Effector memory CD8-positive, alpha-beta T cell (primary cell): ENCODE measurements around the gene GLT8D1.
A peak's percentile ranks its signal among the peaks of the same experiment; 100 is the strongest.
"Not testable (repeated sequence)": the region's sequence is repeated elsewhere in the genome, so short reads cannot be mapped to it uniquely, and the experiment has no call there.

Experiments used
- ATAC-seq: fragments of 150-1000 bp; cut with Tn5 transposase; replicated peaks from 2 replicates; pipeline ENCODE4 v1.10.0; 2021; ENCODE audit warnings: mild to moderate bottlenecking, moderate library complexity
- DNase-seq, 3 experiments: peaks; one replicate each; pipeline ENCODE4 v3.0.0; 2021
- H3K27ac Mint-ChIP-seq, 2 donors: one replicate each; pipeline ENCODE4 v1.8.0; 2022; ENCODE audit warnings: mild to moderate bottlenecking in 2 of 2, mixed read lengths in 2 of 2, moderate library complexity in 2 of 2
- H3K27me3 Mint-ChIP-seq, 2 donors: one replicate each; pipeline ENCODE4 v1.8.0; 2022; ENCODE audit warnings: mixed read lengths in 2 of 2
- H3K36me3 Mint-ChIP-seq: one replicate; pipeline ENCODE4 v1.8.0; 2022; ENCODE audit warnings: mild to moderate bottlenecking, moderate library complexity, mixed read lengths; ENCODE audit not compliant: insufficient read depth
- H3K4me1 Mint-ChIP-seq, 2 donors: one replicate each; pipeline ENCODE4 v1.8.0; 2022; ENCODE audit warnings: low read depth in 2 of 2, mixed read lengths in 2 of 2
- H3K4me3 Mint-ChIP-seq, 2 donors: one replicate each; pipeline ENCODE4 v1.8.0; 2022; ENCODE audit warnings: mild to moderate bottlenecking in 2 of 2, mixed read lengths in 2 of 2, moderate library complexity in 2 of 2
- H3K9me3 Mint-ChIP-seq, 2 donors: one replicate each; pipeline ENCODE4 v1.8.0; 2022; ENCODE audit warnings: mixed read lengths in 2 of 2

GLT8D1 gene

GRCh38 chr3:52683611-52684010 is 22.0 kb downstream of the GLT8D1 start:
- Mint-ChIP-seq H3K36me3 (peaks cover 43% of the 10 kb centered on the region), H3K27me3 (no peaks in the 10 kb centered on the region), H3K4me1 (peaks cover 27 to 41% of the 10 kb centered on the region in 2 donors), H3K9me3 (no peaks in the 10 kb centered on the region), H3K27ac (peak overlapping the region; percentile 41 to 49), H3K4me3 (no peak overlapping the region)
- DNase-seq (no peak), ATAC-seq (no peak)

DNA sequence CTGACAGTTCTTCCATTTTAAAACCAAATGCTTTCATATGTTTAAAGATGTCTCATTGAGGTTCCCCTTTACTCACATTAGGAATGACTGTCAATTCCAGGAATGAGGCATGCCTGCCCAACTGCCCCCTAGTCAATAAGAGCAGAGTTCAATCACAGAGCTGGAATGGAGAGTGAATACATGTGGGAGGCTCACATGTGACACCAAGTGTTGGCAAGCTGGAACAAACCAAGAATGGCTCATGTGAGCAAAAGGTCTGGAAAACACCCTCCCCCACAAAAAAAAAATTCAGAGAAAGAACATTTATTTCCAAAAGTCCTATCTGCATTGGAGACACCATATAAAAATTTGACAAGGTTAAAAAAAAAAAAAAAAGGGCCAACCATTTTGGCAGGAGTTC is 23.6 kb downstream of the GLT8D1 start:
- H3K27me3 Mint-ChIP-seq = no peaks in the 10 kb centered on the region
- peak overlapping the region; percentile 9 to 62 for H3K27ac Mint-ChIP-seq
- no peaks in the 10 kb centered on the region for H3K9me3 Mint-ChIP-seq
- peaks cover 46% of the 10 kb centered on the region for H3K36me3 Mint-ChIP-seq
- H3K4me3 Mint-ChIP-seq = no peak overlapping the region
- no peak for DNase-seq
- H3K4me1 Mint-ChIP-seq = peaks cover 27 to 38% of the 10 kb centered on the region in 2 donors
- ATAC-seq = no peak

- ATAC-seq (no peak), DNase-seq (no peak)
- Mint-ChIP-seq H3K27me3 (no peaks in the 10 kb centered on the region), H3K4me1 (peaks cover 26 to 35% of the 10 kb centered on the region in 2 donors), H3K36me3 (peaks cover 50% of the 10 kb centered on the region), H3K4me3 (no peak overlapping the region), H3K27ac (peak overlapping the region; percentile 9 to 62), H3K9me3 (no peaks in the 10 kb centered on the region)
Observed at GRCh38 chr3:52681596-52681995, 24.0 kb downstream of the GLT8D1 start.

DNA sequence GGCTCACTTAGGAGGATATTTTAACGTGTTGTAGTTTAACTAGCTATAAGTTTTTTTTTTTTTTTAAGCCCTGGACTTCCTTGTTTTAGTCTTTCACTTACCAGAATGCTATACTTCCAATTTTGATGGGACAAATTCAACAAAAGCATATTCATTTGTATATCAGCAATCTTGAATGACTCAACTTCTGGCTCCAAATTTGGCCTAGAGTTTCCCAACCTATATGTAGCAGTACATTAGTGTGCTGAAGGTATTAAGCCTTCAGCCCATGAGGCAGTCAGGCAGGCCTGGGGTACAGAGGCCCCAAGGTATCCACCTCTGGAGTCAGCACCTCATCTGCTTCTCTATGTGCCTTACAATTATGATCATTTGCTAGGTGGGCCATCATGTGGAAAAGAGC is 25.8 kb downstream of the GLT8D1 start:
- Mint-ChIP-seq H3K27ac (peak overlapping the region; percentile 78 to 83), H3K9me3 (no peaks in the 10 kb centered on the region), H3K4me1 (peaks cover 20 to 27% of the 10 kb centered on the region in 2 donors), H3K4me3 (no peak overlapping the region), H3K36me3 (peaks cover 55% of the 10 kb centered on the region), H3K27me3 (no peaks in the 10 kb centered on the region)
- ATAC-seq = no peak
- DNase-seq = no peak

DNA sequence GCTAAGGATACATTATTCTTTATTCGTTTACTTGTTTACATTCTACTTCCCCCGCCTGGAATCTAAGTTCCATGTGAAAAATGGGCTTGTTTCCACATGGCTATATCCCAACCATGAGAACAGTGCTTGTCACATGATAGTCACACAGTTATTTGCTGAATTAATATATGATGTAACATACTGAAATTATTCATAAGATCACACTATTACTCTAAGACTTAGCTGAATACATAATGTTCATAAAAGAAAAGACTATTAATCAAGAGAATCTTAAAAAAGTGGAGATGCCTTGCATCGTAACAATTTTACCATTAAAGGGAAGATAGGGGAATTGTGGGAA is 26.4 kb downstream of the GLT8D1 start:
- H3K4me3 Mint-ChIP-seq = no peak overlapping the region
- H3K27me3 Mint-ChIP-seq = no peaks in the 10 kb centered on the region
- H3K4me1 Mint-ChIP-seq = peaks cover 14 to 23% of the 10 kb centered on the region in 2 donors
- no peaks in the 10 kb centered on the region for H3K9me3 Mint-ChIP-seq
- H3K36me3 Mint-ChIP-seq = peaks cover 60% of the 10 kb centered on the region
- peak overlapping the region in 1 of 2 donors; percentile 78 for H3K27ac Mint-ChIP-seq
- DNase-seq (no peak), ATAC-seq (no peak)

- Mint-ChIP-seq H3K27me3 (no peaks in the 10 kb centered on the region), H3K9me3 (no peaks in the 10 kb centered on the region), H3K4me3 (no peak overlapping the region), H3K27ac (no peak overlapping the region), H3K36me3 (peaks cover 65% of the 10 kb centered on the region), H3K4me1 (peaks cover 14 to 23% of the 10 kb centered on the region in 2 donors)
- ATAC-seq (no peak), DNase-seq (no peak)
Observed at GRCh38 chr3:52678265-52679198, 27.1 kb downstream of the GLT8D1 start.

DNA sequence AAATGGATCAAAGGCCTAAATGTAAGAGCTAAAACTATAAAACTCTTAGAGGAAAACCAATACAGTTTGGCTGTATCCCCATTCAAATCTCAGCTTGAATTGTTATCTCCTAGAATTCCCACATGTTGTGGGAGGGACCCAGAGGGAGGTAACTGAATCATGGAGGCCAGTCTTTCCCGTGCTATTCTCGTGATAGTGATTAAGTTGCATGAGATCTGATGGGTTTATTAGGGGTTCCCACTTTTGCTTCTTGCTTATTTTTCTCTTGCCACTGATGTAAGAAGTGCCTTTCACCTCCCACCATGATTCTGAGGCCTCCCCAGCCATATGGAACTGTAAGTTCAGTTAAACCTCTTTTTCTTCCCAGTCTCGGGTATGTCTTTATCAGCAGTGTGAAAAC is 29.4 kb downstream of the GLT8D1 start:
- not testable (repeated sequence) for H3K4me3 Mint-ChIP-seq, H3K27ac Mint-ChIP-seq, H3K27me3 Mint-ChIP-seq, H3K9me3 Mint-ChIP-seq, ATAC-seq, DNase-seq
- Mint-ChIP-seq H3K36me3 (peaks cover 77% of the 10 kb centered on the region), H3K4me1 (peaks cover 18 to 26% of the 10 kb centered on the region in 2 donors)

DNA sequence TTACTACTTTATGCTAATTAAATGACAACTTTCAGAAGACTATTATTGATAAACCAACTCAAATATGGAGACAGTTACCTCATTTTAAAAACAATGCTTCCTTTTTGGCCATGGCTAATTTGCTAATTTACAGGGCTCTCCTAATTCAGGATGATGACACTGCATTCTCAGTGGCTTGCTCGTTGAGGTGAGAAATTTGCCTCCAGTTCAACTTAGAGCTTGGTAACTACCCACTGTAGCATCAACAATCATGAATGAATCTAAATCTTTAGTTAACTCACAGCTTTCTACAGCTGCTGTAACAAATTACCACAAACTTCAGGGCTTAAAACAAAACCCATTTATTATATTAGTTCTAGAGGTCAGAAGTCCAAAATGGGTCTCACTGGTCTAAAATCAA is 33.9 kb downstream of the GLT8D1 start:
- Mint-ChIP-seq H3K4me3 (peak overlapping the region in 1 of 2 donors; percentile 54), H3K4me1 (peaks cover 23 to 29% of the 10 kb centered on the region in 2 donors), H3K27me3 (no peaks in the 10 kb centered on the region), H3K27ac (peak overlapping the region; percentile 79 to 83), H3K36me3 (peaks cover 70% of the 10 kb centered on the region), H3K9me3 (no peaks in the 10 kb centered on the region)
- DNase-seq = no peak
- no peak for ATAC-seq

- Mint-ChIP-seq H3K4me1 (peaks cover 22 to 29% of the 10 kb centered on the region in 2 donors), H3K9me3 (no peaks in the 10 kb centered on the region), H3K27me3 (no peaks in the 10 kb centered on the region), H3K27ac (peak overlapping the region; percentile 79 to 83), H3K4me3 (peak overlapping the region; percentile 48 to 54), H3K36me3 (peaks cover 70% of the 10 kb centered on the region)
- peak in 1 of 3 experiments; percentile 4 for DNase-seq
- ATAC-seq = peak; percentile 87
Observed at GRCh38 chr3:52670621-52671521, 34.7 kb downstream of the GLT8D1 start.

DNA sequence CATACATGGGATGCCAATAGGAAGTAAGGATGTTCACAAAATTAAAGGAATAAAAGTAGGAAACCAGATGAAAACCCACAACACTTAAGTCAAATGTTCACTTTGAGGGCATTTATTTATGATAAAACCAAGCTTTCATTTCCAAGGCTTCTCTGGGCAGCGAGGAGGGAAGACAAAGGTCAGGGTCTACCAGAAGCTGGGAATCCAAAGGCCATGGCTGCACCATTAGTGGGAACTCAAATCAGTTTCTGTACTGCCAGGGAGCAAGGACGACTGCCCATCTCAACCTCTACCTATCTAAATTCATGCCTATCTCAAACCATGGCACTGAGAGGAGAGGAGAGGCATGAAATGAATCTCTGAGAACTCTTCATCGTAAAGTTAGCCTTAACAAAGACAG is 42.5 kb downstream of the GLT8D1 start:
- no peak for DNase-seq
- Mint-ChIP-seq H3K9me3 (no peaks in the 10 kb centered on the region), H3K27ac (peak overlapping the region in 1 of 2 donors; percentile 74), H3K36me3 (peaks cover 70% of the 10 kb centered on the region), H3K4me1 (peaks cover 2 to 7% of the 10 kb centered on the region in 2 donors), H3K27me3 (no peaks in the 10 kb centered on the region), H3K4me3 (no peak overlapping the region)
- ATAC-seq = no peak

- Mint-ChIP-seq H3K27ac (no peak overlapping the region), H3K27me3 (no peaks in the 10 kb centered on the region), H3K36me3 (peaks cover 60% of the 10 kb centered on the region), H3K4me1 (peaks cover 2 to 7% of the 10 kb centered on the region in 2 donors), H3K4me3 (no peak overlapping the region), H3K9me3 (no peaks in the 10 kb centered on the region)
- DNase-seq (no peak), ATAC-seq (no peak)
Observed at GRCh38 chr3:52660046-52660445, 45.5 kb downstream of the GLT8D1 start.

DNA sequence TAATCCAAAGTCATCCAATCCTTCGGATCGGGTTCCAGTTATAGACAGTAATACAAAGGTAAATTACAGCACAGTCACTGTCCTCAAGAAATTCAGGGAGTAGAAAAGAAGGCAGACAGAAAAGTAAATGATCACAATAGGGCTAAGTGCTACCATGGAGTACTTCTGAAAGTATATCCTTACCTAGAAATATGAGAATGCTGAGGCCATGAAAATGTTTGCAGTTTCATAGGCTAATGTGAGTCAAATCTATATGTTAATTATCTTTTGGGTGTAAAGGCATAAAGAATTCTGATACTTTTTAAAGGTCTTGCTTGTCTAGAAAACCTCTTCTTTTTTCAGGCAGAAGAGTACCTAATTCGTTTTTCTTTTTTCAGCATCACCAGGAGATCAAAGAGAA is 49.7 kb downstream of the GLT8D1 start:
- Mint-ChIP-seq H3K4me1 (no peaks in the 10 kb centered on the region), H3K9me3 (no peaks in the 10 kb centered on the region), H3K27ac (peak overlapping the region in 1 of 2 donors; percentile 52), H3K36me3 (peaks cover 76% of the 10 kb centered on the region), H3K27me3 (no peaks in the 10 kb centered on the region), H3K4me3 (no peak overlapping the region)
- DNase-seq (no peak), ATAC-seq (no peak)

GRCh38 chr3:52651592-52651991 is 54.0 kb downstream of the GLT8D1 start:
- no peak for ATAC-seq
- Mint-ChIP-seq H3K27ac (no peak overlapping the region), H3K36me3 (peaks cover 76% of the 10 kb centered on the region), H3K9me3 (no peaks in the 10 kb centered on the region), H3K27me3 (no peaks in the 10 kb centered on the region), H3K4me1 (peaks cover 0 to 3% of the 10 kb centered on the region in 2 donors), H3K4me3 (no peak overlapping the region)
- no peak for DNase-seq
